Nephron progenitor cell (in vitro differentiated cells): ENCODE results near the gene FIZ1.

Experiments used
- DNase-seq: peaks from one replicate; pipeline ENCODE4 v3.0.0; 2021
- H3K27ac Mint-ChIP-seq: 2 replicates; pipeline ENCODE4 v1.8.0; 2021; ENCODE audit warnings: mild to moderate bottlenecking, moderate library complexity, mixed read lengths
- H3K27me3 Mint-ChIP-seq: 2 replicates; pipeline ENCODE4 v1.8.0; 2021; ENCODE audit warnings: mild to moderate bottlenecking, low read depth, mixed read lengths; ENCODE audit not compliant: poor library complexity
- H3K36me3 Mint-ChIP-seq: 2 replicates; pipeline ENCODE4 v1.8.0; 2021; ENCODE audit warnings: low read depth, mixed read lengths
- H3K4me1 Mint-ChIP-seq: 2 replicates; pipeline ENCODE4 v1.8.0; 2021; ENCODE audit warnings: mixed read lengths
- H3K4me3 Mint-ChIP-seq: 2 replicates; pipeline ENCODE4 v1.8.0; 2021; ENCODE audit warnings: mild to moderate bottlenecking, moderate library complexity, mixed read lengths
- H3K9me3 Mint-ChIP-seq: 2 replicates; pipeline ENCODE4 v1.8.0; 2021; ENCODE audit warnings: mild to moderate bottlenecking, moderate library complexity, mixed read lengths
- CTCF ChIP-seq: fragments of 200-600 bp; sonication (generic); IDR thresholded peaks from 2 replicates; pipeline ENCODE4 v1.5.0; 2021; ENCODE audit warnings: antibody characterized with exemption

Gene FIZ1

GRCh38 chr19:55546822-55547614 is 52.3 kb downstream of the FIZ1 start:
- Mint-ChIP-seq H3K27ac (peak overlapping the region; percentile 96), H3K9me3 (peaks cover 6% of the 10 kb centered on the region), H3K4me1 (peaks cover 75% of the 10 kb centered on the region), H3K27me3 (peaks cover 20% of the 10 kb centered on the region), H3K4me3 (peak overlapping the region; percentile 59), H3K36me3 (no peaks in the 10 kb centered on the region)
- TF ChIP-seq CTCF, result no peak
- no peak for DNase-seq

DNA sequence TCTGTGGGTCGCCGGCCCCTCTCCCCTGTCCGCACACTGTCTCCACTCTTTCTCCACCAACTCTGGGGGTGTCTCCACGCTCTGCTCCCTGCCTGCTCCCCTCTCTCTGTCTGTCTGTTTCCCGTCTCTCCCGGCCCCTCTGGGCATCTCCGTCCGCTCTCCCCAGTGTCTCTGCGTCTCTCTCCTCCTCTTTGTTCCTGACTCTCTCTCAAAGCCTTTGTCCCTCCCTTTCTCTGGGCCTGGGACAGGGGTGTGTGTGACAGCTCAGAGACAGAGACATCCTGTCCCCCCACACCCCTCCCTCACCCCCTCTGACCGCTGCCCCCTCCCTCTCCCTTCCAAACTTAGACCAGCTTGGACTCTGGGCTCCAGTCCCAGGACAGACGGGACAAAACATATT is 53.3 kb downstream of the FIZ1 start:
- no peak for TF ChIP-seq CTCF
- Mint-ChIP-seq H3K9me3 (peaks cover 11% of the 10 kb centered on the region), H3K27me3 (peaks cover 17% of the 10 kb centered on the region), H3K4me1 (peaks cover 72% of the 10 kb centered on the region), H3K36me3 (no peaks in the 10 kb centered on the region), H3K27ac (peak overlapping the region; percentile 99), H3K4me3 (peak overlapping the region; percentile 68)
- no peak for DNase-seq

DNA sequence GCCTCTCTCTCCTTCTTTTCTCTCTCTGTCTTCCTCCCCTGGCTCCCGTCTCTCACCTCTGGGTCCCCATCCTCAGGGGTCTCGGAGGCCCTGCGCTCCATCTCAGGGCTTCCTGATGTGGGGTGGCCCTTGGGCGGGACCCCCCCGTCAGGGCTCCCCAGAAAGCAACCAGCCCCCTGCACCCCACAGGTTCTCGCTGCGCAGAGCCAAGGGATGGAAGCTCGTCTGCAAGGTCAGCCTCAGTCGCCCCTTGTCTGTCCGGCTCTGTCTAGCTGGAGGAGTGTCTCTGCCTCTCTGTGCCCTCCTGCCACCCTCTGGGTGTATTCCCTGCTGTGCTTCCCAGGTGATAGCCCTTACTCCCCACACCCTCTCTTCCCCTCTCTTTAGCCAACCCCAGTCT is 53.9 kb downstream of the FIZ1 start, which contains the start of gene SBK3:
TSS of gene SBK3 (minus strand) at position 101 of the 400 bp plus-strand sequence. CDS start at position 101, 0 bp downstream.
- peak within 1 kb of the TSS; percentile 99 for H3K27ac Mint-ChIP-seq
- H3K36me3 Mint-ChIP-seq, result no peaks in the 10 kb centered on the region

GRCh38 chr19:55544776-55545439 is 54.4 kb downstream of the FIZ1 start:
- Mint-ChIP-seq H3K27me3 (peaks cover 25% of the 10 kb centered on the region), H3K9me3 (peaks cover 11% of the 10 kb centered on the region), H3K27ac (peak overlapping the region; percentile 95), H3K4me1 (peaks cover 71% of the 10 kb centered on the region), H3K4me3 (peak overlapping the region; percentile 68), H3K36me3 (no peaks in the 10 kb centered on the region)
- no peak for DNase-seq
- no peak for TF ChIP-seq CTCF

More for the DNA sequence above, 53.9 kb downstream of the FIZ1 start, which contains the start of gene SBK3:
- H3K4me1 Mint-ChIP-seq, result peaks cover 71% of the 10 kb centered on the region
- peaks cover 22% of the 10 kb centered on the region for H3K27me3 Mint-ChIP-seq
- H3K4me3 Mint-ChIP-seq, result peak within 1 kb of the TSS; percentile 68
- peaks cover 11% of the 10 kb centered on the region for H3K9me3 Mint-ChIP-seq
- TF ChIP-seq CTCF, result no peak
- no peak for DNase-seq

GRCh38 chr19:55544014-55544413 is 55.3 kb downstream of the FIZ1 start:
- H3K27me3 Mint-ChIP-seq, result peaks cover 29% of the 10 kb centered on the region
- no peaks in the 10 kb centered on the region for H3K36me3 Mint-ChIP-seq
- peaks cover 71% of the 10 kb centered on the region for H3K4me1 Mint-ChIP-seq
- DNase-seq, result no peak
- no peak for TF ChIP-seq CTCF
- no peak overlapping the region for H3K4me3 Mint-ChIP-seq
- no peak overlapping the region for H3K27ac Mint-ChIP-seq
- peaks cover 11% of the 10 kb centered on the region for H3K9me3 Mint-ChIP-seq
